ENCODE results near the gene SH3GL3.

The SH3GL3 gene

DNA sequence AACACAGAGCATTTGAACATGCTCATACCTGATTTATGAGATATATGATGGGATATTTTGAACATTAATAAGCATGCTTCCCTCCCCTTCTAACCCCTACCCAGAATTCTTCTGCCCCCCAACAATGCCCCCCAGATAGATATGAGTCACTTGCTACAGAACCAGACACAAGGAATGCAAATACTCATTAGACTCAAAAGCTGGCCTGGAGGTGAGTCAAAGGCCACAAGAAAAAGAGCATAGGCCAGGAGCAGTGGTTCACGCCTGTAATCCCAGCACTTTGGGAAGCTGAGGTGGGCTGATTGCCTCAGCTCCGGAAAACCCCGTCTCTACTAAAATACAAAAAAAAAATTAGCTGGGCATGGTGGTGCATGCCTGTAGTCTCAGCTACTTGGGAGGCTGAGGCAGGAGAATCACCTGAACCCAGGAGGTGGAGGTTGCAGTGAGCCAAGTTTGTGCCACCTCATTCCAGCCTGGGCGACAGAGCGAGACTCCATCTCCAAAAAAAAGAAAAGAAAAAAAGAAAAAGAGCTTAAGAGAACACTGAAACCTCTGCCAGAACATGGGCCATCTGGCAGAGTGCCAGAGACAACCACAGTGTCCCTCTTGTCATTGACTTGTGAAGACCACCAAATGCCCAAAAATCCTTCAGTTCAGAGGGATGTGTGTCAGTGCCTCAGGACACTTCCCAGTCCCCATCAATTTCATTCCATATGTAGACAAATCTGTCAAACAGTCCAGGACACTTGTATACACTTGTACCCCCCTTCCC is 3.9 kb upstream of the SH3GL3 start:
- DNase-seq: no peak
- TF ChIP-seq GATA1 (IDR thresholded peaks at IDR 0.05; ENCODE audit: low read depth, low read length) (no peak), POLR2A (IDR thresholded peaks at IDR 0.05; ENCODE audit: low read length) (no peak)

DNA sequence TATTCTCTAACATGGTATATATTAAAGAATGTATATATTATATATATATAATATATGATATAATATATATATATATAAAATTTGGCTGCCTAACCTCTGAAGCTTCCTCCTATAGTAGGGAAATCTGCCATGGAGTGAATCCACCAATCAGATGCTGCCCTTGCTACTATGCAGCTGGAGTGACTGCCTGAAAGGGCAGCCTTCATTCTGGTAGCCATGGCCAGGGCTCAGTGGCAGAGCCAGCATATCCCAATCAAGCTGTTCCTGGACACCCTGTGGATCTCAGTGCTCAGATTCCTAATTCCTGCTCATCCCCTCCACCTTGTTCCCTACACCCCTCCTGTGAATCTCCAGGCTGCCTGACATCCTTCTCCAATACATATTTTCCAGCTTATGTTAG is 2.2 kb upstream of the SH3GL3 start:
- no peak for TF ChIP-seq POLR2A (IDR thresholded peaks at IDR 0.05; ENCODE audit: low read length)
- TF ChIP-seq GATA1 (IDR thresholded peaks at IDR 0.05; ENCODE audit: low read depth, low read length): no peak

DNA sequence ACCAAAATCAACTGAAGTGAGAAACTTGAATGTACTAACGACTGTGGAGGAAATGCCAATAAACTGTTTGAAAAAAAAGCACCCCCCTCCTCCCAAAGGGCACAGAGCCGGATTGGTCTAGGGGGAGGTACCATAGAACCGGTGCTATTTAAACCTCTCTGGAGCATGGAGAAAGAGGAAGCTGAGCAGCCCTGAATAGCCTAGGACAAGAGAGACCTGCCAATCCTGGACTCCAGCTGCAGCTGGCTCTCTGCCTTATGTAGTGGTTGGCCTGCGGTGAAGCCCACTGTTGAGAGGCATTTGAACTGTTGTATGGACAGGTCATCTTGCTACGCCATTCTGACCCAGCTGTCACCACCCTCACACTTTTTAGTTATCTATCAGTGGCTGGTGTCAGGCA is 1.5 kb upstream of the SH3GL3 start:
- TF ChIP-seq GATA1 (IDR thresholded peaks at IDR 0.05; ENCODE audit: low read depth, low read length): no peak
- no peak for TF ChIP-seq POLR2A (IDR thresholded peaks at IDR 0.05; ENCODE audit: low read length)
- DNase-seq: no peak

More for the DNA sequence above, 2.2 kb upstream of the SH3GL3 start:
- no peak for DNase-seq

DNA sequence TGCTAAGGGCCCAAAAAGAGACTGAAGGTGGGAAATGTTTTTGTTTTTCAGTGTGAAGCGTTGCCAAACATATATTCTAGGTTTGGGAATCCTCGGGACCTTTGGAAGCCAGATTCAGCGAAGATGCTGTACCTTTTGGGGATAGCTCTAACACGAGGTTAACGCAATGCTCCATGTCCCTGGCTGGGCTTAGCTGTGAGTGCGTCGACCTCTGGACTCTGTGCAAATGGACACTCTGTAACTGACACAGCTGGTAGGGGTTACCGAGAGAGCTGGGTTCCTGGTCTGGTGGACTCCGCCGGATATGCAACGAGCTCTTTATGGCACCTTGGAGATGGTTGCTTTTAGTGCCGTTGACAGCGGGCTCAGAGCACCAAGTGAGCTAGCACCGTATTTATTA is 724 bp upstream of the SH3GL3 start:
- no peak for DNase-seq
- TF ChIP-seq POLR2A (IDR thresholded peaks at IDR 0.05; ENCODE audit: low read length) (no peak), GATA1 (IDR thresholded peaks at IDR 0.05; ENCODE audit: low read depth, low read length) (no peak)

DNA sequence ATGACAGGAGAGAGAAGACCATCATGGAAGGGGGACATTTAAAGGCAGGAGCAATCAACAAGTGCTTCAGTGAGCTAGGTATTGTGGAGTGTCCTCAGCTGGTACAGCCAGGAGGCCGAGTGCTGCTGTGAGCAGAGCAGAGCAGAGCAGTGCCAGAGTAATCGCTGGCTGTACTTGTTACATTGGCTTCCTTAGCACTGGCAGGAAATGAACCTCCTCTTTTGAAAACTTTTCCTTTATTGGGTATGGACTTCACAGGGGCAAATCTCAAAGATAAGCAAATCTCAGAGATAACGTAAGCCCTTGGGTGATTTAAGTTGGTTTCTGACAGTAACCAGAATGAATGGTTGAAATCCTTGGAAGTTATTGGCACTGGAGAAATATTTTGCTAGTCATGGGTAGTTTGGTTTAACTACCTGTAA is 2.1 kb downstream of the SH3GL3 start:
- no peak for DNase-seq
- TF ChIP-seq GATA1 (IDR thresholded peaks at IDR 0.05; ENCODE audit: low read depth, low read length) (no peak), POLR2A (IDR thresholded peaks at IDR 0.05; ENCODE audit: low read length) (no peak)

DNA sequence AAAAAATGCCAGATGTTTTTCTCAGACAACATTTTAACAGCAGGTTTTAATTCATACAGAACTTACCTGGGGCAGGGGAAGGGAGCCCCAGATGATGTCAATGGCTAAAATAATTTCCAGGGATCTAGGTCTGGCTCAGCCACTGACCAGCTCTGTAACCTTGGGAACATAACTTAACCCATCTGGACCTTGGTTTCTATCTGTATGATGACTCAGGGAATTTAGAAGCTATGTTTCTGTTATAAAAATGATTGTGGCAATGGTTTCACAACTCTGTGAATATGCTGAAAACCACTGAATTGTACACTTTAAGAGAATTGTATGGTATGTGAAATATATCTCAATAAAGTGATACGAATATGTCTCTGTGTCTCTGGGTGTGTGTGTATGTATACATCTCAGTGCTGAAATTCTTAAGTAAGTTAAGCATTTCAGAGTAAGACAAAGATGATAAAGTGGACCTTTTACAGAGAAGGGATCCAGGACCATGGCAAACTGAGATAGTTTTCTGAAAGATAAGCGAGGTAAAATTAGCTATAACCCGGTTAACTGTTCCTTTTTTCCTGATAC is 2.9 kb downstream of the SH3GL3 start:
- TF ChIP-seq POLR2A (IDR thresholded peaks at IDR 0.05; ENCODE audit: low read length) (no peak), GATA1 (IDR thresholded peaks at IDR 0.05; ENCODE audit: low read depth, low read length) (no peak)
- DNase-seq: no peak

DNA sequence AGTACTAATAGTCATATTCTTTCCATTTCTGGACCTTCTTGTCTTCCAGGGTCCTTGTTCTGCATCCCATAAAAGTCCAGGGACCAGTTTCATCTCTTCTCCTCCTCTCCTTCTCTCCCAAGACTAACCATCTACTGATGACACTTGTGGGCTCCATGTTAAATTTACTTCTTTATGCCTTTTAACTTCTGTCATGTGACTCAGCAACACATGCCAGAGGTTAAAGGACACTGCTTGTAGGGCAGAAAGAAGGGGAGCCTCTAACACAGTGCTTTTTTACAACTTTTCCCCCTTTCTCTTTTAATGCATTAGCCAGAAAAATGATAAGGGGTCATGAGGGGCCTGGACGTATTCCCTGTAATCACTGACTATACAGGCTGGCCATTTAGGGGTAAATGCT is 10.0 kb downstream of the SH3GL3 start:
- TF ChIP-seq POLR2A (IDR thresholded peaks at IDR 0.05; ENCODE audit: low read length) (no peak), GATA1 (IDR thresholded peaks at IDR 0.05; ENCODE audit: low read depth, low read length) (no peak)

DNA sequence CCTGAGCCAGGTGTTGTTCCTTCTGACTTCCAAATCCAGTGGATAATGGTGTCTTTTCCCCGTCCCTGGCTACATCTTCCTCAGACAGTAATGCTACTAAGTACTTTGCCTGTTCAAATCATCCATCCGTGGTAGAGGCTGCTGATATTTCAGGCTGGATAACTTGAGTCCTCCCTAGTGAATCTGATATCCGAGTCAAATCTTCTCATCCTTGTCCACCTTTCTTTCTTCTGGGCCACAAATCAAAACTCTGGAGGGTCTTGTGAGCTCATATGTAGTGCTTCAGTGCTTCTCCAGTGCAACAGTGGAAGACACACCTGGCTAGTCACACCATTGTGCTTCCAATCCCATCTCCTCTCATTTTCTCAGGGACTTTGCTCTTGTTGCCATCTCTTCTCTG is 11.2 kb downstream of the SH3GL3 start:
- no peak for TF ChIP-seq GATA1 (IDR thresholded peaks at IDR 0.05; ENCODE audit: low read depth, low read length)
- TF ChIP-seq POLR2A (IDR thresholded peaks at IDR 0.05; ENCODE audit: low read length): no peak
- DNase-seq: no peak

More for the DNA sequence above, 10.0 kb downstream of the SH3GL3 start:
- DNase-seq: no peak

DNA sequence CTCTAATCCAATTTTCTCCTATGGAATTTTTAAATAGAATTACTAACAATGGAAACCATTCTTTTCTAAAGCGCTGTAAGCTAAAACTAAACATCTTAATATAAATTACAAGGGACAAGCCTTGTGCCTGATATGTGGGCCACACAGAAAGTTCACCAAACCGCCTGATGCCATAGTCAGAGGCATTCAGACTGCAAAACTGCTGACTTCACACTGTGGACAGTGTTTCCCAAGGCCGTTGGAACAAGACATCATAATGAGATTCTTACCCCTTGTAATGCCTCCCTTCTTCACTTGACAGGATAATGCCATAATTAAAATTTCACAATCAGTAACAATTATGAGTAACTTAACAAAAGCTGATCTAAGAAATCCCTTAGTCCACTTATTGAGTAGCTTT is 14.9 kb downstream of the SH3GL3 start:
- no peak for TF ChIP-seq POLR2A (IDR thresholded peaks at IDR 0.05; ENCODE audit: low read length)
- no peak for TF ChIP-seq GATA1 (IDR thresholded peaks at IDR 0.05; ENCODE audit: low read depth, low read length)
- DNase-seq: peak in 1 of 2 experiments; percentile 3

DNA sequence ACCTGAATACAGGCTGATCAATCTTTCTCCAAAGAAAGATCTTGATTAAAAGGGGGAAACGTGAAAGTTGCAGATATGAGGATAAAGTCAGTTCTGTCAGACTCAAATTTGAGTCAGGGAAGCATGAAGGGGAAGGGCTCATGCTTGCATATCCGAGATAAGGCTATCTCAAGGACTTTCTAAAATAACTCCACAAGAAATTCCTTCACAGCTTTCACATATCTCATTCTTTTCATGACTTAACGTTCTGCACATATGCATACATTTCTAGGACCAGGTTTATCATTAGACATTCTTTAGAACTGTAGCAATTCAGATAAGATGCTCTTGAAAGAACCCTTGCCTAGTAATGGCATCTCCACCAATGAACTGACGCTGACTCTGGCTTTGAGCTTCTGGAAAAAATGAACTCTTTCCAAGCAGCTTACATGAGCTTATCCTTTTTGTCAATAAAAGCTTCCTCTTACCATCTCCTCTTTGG is 15.9 kb downstream of the SH3GL3 start:
- TF ChIP-seq GATA1 (IDR thresholded peaks at IDR 0.05; ENCODE audit: low read depth, low read length) (no peak), POLR2A (IDR thresholded peaks at IDR 0.05; ENCODE audit: low read length) (no peak)
- peak; percentile 23 to 82 for DNase-seq

DNA sequence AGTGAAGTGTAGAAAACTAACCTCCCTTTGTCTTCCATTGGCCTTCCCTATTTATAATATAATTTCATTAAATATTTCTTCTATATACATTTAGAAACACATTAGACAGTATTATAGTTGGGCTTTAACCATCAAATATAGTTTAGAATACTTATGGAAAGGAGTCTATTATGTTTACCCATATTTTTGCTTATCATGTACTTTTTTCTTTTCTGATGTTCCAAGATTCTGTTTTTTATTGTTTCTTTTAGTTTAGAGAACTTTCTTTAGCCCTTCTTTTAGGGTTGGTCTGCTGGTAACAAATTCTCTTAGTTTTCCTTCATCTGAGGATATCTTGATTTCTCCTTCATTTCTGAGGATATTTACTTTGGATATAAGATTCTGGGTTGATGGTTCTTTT is 23.7 kb downstream of the SH3GL3 start:
- no peak for DNase-seq
- TF ChIP-seq GATA1 (IDR thresholded peaks at IDR 0.05; ENCODE audit: low read depth, low read length) (no peak), POLR2A (IDR thresholded peaks at IDR 0.05; ENCODE audit: low read length) (no peak)

DNA sequence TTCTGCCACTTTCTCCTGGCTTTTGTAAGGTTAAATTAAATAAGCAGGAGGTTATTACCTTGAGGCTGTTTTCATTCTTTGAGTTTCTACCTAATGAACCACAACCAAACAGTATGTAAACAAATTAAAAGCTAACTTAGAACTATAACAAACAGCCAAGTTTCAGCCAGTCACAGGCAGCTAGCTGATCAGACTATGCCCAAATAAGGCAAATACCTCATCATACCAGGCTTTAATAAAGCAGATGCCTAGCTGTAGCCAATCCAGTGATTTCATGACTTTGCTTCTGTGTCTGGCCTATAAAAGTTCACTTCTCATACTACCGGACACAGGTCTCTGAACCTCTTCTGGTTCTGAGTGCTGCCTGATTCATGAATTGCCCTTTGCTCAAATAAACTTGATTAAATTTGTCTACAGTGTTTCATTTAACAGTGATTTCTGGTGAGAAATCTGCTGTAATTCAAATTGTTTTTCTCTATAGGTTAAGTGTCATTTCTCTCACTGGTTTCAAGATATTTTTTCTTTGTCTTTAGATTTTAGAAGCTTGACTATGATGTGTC is 24.2 kb downstream of the SH3GL3 start:
- DNase-seq: no peak

DNA sequence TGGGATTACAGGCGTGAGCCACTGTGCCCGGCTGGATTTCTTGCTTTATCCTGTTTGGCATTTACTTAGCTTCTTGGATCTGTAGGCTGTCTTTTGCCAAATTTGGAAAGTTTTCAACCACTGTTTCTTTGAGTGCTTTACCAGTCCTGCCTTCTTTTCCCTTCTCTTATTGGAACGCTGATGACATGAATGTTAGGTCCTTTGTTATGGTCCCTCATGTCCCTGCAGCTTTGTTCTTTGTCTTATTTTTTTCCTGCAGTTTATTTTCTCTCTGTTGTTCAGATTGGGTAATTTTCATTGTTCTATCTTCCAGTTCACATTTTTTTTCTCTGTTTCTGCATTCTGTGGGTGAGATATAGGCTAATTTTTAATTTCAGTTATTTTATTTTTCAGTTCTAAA is 25.0 kb downstream of the SH3GL3 start:
- no peak for DNase-seq
- TF ChIP-seq GATA1 (IDR thresholded peaks at IDR 0.05; ENCODE audit: low read depth, low read length) (no peak), POLR2A (IDR thresholded peaks at IDR 0.05; ENCODE audit: low read length) (no peak)

More for the DNA sequence above, 24.2 kb downstream of the SH3GL3 start:
- no peak for TF ChIP-seq GATA1 (IDR thresholded peaks at IDR 0.05; ENCODE audit: low read depth, low read length)
- TF ChIP-seq POLR2A (IDR thresholded peaks at IDR 0.05; ENCODE audit: low read length): no peak

DNA sequence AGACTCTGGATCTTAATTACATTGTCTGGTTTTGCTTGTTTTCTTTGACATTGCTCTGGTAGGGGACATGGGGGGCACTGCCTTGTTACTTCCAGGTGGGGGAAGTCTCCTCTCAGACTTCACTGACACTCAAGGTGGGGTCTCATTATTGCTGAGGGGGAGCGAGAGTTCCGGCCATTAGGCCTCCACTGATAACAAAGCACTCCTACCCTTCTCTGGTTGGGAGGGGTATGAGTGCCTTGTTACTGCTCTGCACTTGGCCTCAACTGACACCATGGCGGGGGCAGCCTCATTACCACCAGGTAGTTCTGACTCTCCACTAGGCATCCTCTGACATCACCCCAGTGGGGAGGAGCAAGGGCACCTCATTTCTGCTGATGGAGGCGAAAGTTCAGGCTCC is 25.7 kb downstream of the SH3GL3 start:
- DNase-seq: no peak
- TF ChIP-seq POLR2A (IDR thresholded peaks at IDR 0.05; ENCODE audit: low read length) (no peak), GATA1 (IDR thresholded peaks at IDR 0.05; ENCODE audit: low read depth, low read length) (no peak)

DNA sequence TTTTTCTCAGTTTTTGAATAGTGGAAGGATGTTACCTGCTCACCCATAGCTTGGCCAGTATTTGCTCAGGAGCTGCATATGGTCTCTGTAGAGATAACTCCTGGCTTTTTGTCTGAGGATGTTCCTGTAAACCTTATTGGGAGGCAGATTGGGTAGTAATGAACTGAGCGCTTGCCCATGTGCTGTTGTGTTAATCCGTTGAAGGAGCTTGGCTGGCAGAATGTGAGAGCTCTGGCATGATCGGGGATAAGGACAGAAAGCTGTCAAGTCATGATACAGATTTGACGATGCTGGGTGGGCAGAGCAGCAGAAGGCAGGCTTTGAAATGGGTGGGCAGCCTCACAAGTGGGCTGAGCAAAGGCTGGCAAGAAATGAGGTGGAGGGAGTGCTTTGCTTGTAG is 27.4 kb downstream of the SH3GL3 start:
- DNase-seq: no peak
- TF ChIP-seq GATA1 (IDR thresholded peaks at IDR 0.05; ENCODE audit: low read depth, low read length) (no peak), POLR2A (IDR thresholded peaks at IDR 0.05; ENCODE audit: low read length) (no peak)
